GM12864 (cell line): ENCODE results near the gene SVIP.

Source experiments
- DNase-seq: peaks from one replicate; pipeline ENCODE4 v3.0.0-alpha.2; 2011; ENCODE audit warnings: low read depth
- H3K4me3 ChIP-seq: 2 replicates; pipeline ENCODE4 v1.5.1; 2011; ENCODE audit warnings: mild to moderate bottlenecking, low read depth, low read length, control low read depth
- TF ChIP-seq, protein P1 (sequence below): IDR thresholded peaks from 2 replicates; pipeline ENCODE4 v1.5.1; 2011; ENCODE audit warnings: low read depth, mild to moderate bottlenecking, moderate library complexity, low read length, control low read depth, inconsistent platforms; ENCODE audit errors: missing control alignments

SVIP gene

DNA sequence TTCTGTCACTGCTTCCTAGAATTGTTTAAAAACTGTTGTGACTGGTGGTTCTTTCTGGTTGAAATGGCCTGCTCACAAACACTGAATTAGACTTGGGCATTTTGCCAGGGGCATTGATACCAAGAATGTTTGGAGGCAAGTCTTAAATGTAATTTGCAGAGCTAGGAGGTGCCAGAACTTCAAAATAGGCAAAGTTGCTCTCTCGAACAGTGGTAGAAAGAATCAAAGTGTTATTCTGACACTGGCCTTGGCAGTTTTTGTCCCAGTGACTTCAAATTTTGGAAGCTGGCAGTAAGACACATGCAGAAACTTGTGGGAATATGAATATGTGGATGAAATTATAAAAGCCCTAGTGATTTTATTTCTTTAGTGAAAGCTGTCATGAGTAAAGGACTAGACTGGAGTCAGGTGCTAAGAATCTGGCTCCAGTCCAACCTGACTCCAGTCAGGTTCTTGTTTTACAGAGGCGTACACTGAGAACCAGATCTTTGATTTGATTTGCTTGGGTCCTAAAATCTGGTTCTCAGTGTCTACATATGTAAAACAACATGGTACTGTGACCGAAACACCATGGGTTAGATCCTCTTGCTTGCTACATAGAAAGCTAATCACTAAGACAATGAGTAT is 20.9 kb downstream of the SVIP start:
- no peak overlapping the region for H3K4me3 ChIP-seq
- TF ChIP-seq, protein P1, sequence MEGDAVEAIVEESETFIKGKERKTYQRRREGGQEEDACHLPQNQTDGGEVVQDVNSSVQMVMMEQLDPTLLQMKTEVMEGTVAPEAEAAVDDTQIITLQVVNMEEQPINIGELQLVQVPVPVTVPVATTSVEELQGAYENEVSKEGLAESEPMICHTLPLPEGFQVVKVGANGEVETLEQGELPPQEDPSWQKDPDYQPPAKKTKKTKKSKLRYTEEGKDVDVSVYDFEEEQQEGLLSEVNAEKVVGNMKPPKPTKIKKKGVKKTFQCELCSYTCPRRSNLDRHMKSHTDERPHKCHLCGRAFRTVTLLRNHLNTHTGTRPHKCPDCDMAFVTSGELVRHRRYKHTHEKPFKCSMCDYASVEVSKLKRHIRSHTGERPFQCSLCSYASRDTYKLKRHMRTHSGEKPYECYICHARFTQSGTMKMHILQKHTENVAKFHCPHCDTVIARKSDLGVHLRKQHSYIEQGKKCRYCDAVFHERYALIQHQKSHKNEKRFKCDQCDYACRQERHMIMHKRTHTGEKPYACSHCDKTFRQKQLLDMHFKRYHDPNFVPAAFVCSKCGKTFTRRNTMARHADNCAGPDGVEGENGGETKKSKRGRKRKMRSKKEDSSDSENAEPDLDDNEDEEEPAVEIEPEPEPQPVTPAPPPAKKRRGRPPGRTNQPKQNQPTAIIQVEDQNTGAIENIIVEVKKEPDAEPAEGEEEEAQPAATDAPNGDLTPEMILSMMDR = no peak
- no peak for DNase-seq

DNA sequence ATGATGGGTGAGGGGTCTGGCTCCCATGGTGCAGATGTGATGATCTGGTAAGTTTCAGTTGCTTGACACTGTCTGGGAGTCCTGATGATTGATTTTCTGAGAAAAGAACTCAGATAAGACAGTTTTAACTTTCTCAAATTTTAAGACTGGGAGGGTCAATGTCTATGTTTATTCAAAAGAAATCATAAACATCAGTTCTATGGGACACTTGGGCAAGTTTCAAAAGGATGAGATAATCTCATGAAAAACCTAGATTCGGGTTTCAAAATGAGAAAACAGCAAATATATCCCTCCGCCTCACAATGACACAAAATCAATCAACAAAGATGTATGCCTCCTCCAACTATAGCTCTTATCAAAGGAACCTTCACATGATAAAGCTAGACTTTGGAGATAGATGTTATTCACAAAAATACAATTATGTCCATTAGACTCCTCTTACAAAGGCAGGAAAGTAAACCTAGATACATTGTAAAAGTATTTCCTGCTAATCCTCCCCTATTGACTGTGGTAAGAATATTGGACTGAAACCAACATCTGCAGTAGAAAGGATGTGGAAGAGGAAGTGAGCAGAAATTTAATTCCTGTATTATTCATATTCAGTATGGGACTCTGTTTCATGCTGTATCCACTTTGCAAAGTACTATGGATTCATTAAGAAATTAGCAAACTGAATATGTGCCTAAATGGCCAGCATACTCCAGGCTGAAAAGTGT is 21.6 kb downstream of the SVIP start:
- peak; percentile 24 for DNase-seq
- TF ChIP-seq, protein P1 = no peak
- H3K4me3 ChIP-seq = no peak overlapping the region

DNA sequence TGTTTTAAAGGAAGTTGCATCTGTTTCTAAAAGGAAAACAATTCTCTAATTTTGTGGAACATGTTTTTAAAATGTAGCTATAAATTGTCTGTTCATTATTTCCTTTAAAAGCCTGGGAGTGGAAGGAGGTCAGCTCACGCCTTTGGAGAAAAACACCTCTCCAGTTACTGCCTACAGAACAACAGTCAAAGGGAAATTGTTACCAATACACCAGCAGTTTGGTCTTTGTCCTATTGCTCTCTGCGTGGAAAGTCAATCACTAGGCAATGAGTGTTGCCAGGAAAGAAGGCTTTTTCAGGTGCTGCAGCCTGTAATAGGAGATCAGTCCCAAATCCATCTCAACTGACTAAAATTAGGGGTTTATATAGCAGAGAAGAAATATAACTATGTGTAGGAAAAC is 22.2 kb downstream of the SVIP start:
- TF ChIP-seq, protein P1 = no peak
- H3K4me3 ChIP-seq = no peak overlapping the region
- no peak for DNase-seq

DNA sequence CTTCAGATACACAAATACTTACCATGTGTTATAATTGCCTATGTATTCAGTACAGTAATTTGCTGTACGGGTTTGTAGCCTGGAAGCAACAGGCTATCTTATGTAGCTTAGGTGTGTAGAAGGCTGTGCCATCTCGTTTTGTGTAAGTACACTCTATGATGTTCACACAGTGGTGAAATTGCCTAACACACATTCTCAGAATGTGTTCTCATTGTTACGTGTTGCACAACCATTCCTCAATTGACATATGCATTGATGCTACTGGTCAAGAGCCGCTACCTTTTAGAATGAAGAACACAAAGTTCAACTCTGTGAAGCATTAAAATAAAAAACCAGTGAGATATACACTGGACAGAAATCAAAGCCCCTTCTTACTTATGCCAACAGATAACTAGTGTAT is 26.7 kb downstream of the SVIP start:
- no peak overlapping the region for H3K4me3 ChIP-seq
- TF ChIP-seq, protein P1 = no peak
- DNase-seq = no peak

DNA sequence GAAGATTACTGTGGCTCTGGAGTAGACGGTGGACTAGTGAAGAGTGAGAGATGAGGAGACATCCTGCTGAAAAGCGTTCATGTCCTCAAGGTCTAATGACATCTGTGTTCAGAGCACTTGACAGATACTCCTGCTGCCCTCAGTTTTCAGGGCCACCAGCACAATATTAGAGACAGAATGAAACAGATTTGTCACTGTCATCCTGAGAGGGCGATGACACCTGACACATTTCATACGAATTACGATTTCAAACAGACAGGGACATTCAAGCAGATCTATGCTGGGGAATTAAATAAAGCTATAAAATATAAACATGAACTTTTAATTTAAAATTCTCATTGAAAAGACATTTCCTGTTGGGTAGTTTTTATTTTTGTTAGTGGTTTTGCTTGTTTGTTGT is 29.1 kb downstream of the SVIP start:
- no peak overlapping the region for H3K4me3 ChIP-seq
- no peak for DNase-seq
- TF ChIP-seq, protein P1 = no peak

DNA sequence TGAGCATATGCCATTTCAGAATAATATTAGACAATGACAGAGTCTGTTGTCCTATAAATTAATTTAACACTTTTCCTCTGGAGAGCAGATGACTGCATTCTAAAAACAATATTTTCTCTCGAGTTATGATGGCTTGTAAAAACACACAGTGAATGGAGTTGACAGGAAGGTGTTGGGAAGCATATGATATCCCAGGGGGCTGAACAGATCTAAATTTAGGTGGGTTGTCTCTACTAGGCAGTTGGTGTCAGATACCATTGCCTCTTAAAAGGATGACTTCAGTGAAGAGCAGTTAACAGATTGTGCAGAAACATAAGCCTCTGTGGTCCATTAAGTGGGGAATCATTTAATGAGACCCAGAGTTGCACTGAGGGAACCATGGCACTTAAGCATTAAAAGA is 30.7 kb downstream of the SVIP start:
- no peak overlapping the region for H3K4me3 ChIP-seq
- no peak for DNase-seq
- TF ChIP-seq, protein P1 = no peak

DNA sequence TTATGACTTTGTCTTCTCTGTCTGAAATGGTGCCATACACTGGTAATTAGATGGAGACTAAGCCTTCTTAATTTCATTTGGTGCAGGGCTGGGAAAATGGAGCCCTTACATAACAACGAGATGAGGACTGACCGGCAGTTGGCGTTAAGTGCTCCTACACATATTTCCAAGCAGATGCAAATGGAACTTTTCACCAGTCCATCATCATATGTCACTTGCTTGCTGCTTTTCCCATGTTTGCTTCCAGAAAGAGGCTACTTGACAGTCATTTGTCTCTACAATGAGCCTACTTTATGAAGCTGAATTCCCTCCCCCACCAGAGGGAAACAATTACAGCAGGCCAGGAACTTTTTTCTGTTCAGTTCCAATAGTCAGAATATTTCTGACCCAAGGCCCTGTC is 32.6 kb downstream of the SVIP start:
- no peak overlapping the region for H3K4me3 ChIP-seq
- TF ChIP-seq, protein P1 = no peak
- no peak for DNase-seq
